Activated T-cell treated with anti-CD3 and anti-CD28 coated beads, Interleukin-2, amount 50 U/mL, for 72 hours (primary cell): ENCODE results near the gene TRIO. TPM values are rescaled to one million over a fixed set of nuclear protein-coding genes. Genes with fewer than 3 reads are reported as not detected.

Experiments used
- ATAC-seq, 2 donors: fragments of 150-1000 bp; cut with Tn5 transposase; replicated peaks in 1 of 2; 2 replicates each; pipeline ENCODE4 v1.10.0; 2021; ENCODE audit warnings: moderate library complexity in 2 of 2, mild to moderate bottlenecking in 1 of 2
- DNase-seq, 2 donors: peaks; one replicate each; pipeline ENCODE4 v3.0.0; 2021 to 2022; ENCODE audit warnings: mixed read lengths in 1 of 2
- H3K27ac Mint-ChIP-seq: one replicate; pipeline ENCODE4 v1.8.0; 2022; ENCODE audit warnings: mild to moderate bottlenecking, moderate library complexity, mixed read lengths
- H3K27me3 Mint-ChIP-seq: one replicate; pipeline ENCODE4 v1.8.0; 2022; ENCODE audit warnings: low read depth, mixed read lengths
- H3K36me3 Mint-ChIP-seq, 2 donors: one replicate each; pipeline ENCODE4 v1.8.0; 2022; ENCODE audit warnings: mixed read lengths in 2 of 2, mild to moderate bottlenecking in 1 of 2; ENCODE audit not compliant: insufficient read depth in 2 of 2
- H3K4me1 Mint-ChIP-seq: one replicate; pipeline ENCODE4 v1.8.0; 2022; ENCODE audit warnings: low read depth, mixed read lengths
- H3K4me3 Mint-ChIP-seq, 2 donors: one replicate each; pipeline ENCODE4 v1.8.0; 2022; ENCODE audit warnings: mild to moderate bottlenecking in 2 of 2, mixed read lengths in 2 of 2, moderate library complexity in 2 of 2
- H3K9me3 Mint-ChIP-seq, 2 donors: one replicate each; pipeline ENCODE4 v1.8.0; 2022; ENCODE audit warnings: mixed read lengths in 2 of 2
- total RNA-seq, 2 donors: library from RNA; stranded (reverse); gene quantifications; one replicate each; pipeline ENCODE4 v1.2.3, GENCODE V29; 2022

TRIO gene
- total RNA-seq, 2 donors from 2014 or later = 13.2 to 14.0 TPM

GRCh38 chr5:14110680-14111079, 32.5 kb upstream of the TRIO start:
- Mint-ChIP-seq H3K9me3 (peaks cover 0 to 3% of the 10 kb centered on the region in 2 donors), H3K27me3 (peaks cover 62% of the 10 kb centered on the region), H3K4me1 (peaks cover 22% of the 10 kb centered on the region), H3K36me3 (no peaks in the 10 kb centered on the region), H3K27ac (no peak overlapping the region), H3K4me3 (no peak overlapping the region)
- ATAC-seq = no peak
- DNase-seq = no peak

- ATAC-seq (no peak), DNase-seq (no peak)
- Mint-ChIP-seq H3K36me3 (no peaks in the 10 kb centered on the region), H3K9me3 (peaks cover 0 to 3% of the 10 kb centered on the region in 2 donors), H3K4me1 (peaks cover 13% of the 10 kb centered on the region), H3K27ac (no peak overlapping the region), H3K4me3 (no peak overlapping the region), H3K27me3 (peaks cover 38% of the 10 kb centered on the region)
Observed at GRCh38 chr5:14112998-14113652, 30.0 kb upstream of the TRIO start.

- ATAC-seq (no peak), DNase-seq (no peak)
- Mint-ChIP-seq H3K9me3 (peaks cover 0 to 2% of the 10 kb centered on the region in 2 donors), H3K27ac (no peak overlapping the region), H3K4me1 (no peaks in the 10 kb centered on the region), H3K36me3 (no peaks in the 10 kb centered on the region), H3K4me3 (no peak overlapping the region), H3K27me3 (peaks cover 23% of the 10 kb centered on the region)
Observed at GRCh38 chr5:14114615-14115251, 28.4 kb upstream of the TRIO start.

GRCh38 chr5:14115323-14115895, 27.7 kb upstream of the TRIO start:
- H3K27ac Mint-ChIP-seq = no peak overlapping the region
- ATAC-seq = no peak
- no peak for DNase-seq

DNA sequence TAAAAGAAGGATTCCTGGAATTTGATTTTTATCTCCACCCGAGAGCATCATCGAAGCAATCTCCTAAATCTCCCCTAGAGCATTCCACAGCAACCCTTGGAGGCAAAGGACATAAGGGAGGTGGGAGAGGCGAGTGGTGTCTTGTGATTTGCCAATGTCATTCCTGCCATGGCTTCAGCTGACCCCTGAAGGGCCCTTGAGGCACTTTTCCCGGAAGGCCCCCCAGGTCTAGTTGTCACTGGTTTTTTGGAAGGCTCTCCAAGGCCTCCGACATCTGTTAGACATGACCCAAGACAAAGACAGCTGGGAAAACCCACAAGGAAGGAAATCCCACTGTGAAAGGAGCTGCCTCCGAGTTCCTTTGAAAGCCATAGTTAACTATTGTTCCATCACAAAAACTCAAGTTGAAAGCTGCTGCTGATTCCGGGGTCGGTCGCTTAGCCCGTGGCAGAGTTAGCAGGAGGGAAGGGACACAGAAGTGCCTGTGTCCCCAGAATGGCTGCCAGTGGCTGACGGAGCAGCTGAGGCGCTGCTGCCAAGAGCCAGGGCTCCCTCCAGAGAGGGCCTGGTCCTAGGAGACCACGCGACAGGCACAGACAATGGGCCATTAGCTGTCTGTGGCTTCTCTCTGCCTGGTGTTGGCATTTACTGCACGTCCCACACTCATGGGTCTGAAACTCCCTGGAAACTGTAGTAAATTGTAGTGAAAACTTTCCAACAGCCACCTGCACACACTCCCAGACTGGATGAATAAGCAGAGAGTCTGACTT, 24.4 kb upstream of the TRIO start:
- Mint-ChIP-seq H3K4me1 (no peaks in the 10 kb centered on the region), H3K4me3 (no peak overlapping the region), H3K27me3 (peaks cover 12% of the 10 kb centered on the region), H3K36me3 (no peaks in the 10 kb centered on the region), H3K27ac (no peak overlapping the region), H3K9me3 (no peaks in the 10 kb centered on the region)
- no peak for DNase-seq
- ATAC-seq = no peak

More at GRCh38 chr5:14115323-14115895, 27.7 kb upstream of the TRIO start:
- peaks cover 22% of the 10 kb centered on the region for H3K27me3 Mint-ChIP-seq
- no peak overlapping the region for H3K4me3 Mint-ChIP-seq
- H3K36me3 Mint-ChIP-seq = no peaks in the 10 kb centered on the region
- H3K4me1 Mint-ChIP-seq = no peaks in the 10 kb centered on the region
- H3K9me3 Mint-ChIP-seq = no peaks in the 10 kb centered on the region

- H3K9me3 Mint-ChIP-seq = no peaks in the 10 kb centered on the region
- H3K4me3 Mint-ChIP-seq = no peak overlapping the region
- no peak for ATAC-seq
- no peak for DNase-seq
- H3K4me1 Mint-ChIP-seq = no peaks in the 10 kb centered on the region
- no peak overlapping the region for H3K27ac Mint-ChIP-seq
- H3K27me3 Mint-ChIP-seq = peaks cover 1% of the 10 kb centered on the region
- no peaks in the 10 kb centered on the region for H3K36me3 Mint-ChIP-seq
Observed at GRCh38 chr5:14120176-14120575, 23.0 kb upstream of the TRIO start.

DNA sequence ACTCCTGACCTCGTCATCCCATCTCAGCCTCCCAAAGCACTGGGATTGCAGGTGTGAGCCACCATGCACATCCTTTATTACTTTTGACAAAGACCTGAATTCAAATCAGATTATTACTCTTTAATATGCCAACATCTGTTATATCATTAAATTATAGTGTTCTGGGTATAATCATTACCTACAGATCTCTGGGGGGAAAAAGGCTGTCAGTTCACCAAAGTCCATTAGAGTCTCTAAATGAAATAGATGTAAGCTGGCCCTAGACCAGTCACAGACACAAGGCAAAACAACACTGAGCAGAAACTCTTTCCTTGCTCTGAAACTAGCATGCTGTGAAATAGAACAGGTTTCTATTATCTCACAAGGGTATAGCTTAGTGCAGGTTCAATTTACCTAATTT, 21.6 kb upstream of the TRIO start:
- Mint-ChIP-seq H3K27me3 (no peaks in the 10 kb centered on the region), H3K36me3 (no peaks in the 10 kb centered on the region), H3K4me1 (no peaks in the 10 kb centered on the region), H3K4me3 (no peak overlapping the region), H3K9me3 (no peaks in the 10 kb centered on the region), H3K27ac (no peak overlapping the region)
- no peak for DNase-seq
- no peak for ATAC-seq

GRCh38 chr5:14122089-14122488, 21.1 kb upstream of the TRIO start:
- no peaks in the 10 kb centered on the region for H3K9me3 Mint-ChIP-seq
- no peak overlapping the region for H3K4me3 Mint-ChIP-seq
- no peaks in the 10 kb centered on the region for H3K36me3 Mint-ChIP-seq
- ATAC-seq = no peak
- H3K4me1 Mint-ChIP-seq = no peaks in the 10 kb centered on the region
- DNase-seq = no peak
- H3K27me3 Mint-ChIP-seq = no peaks in the 10 kb centered on the region
- no peak overlapping the region for H3K27ac Mint-ChIP-seq

- Mint-ChIP-seq H3K4me3 (no peak overlapping the region), H3K27ac (no peak overlapping the region), H3K9me3 (no peaks in the 10 kb centered on the region), H3K27me3 (peaks cover 1% of the 10 kb centered on the region), H3K4me1 (no peaks in the 10 kb centered on the region), H3K36me3 (no peaks in the 10 kb centered on the region)
- ATAC-seq (no peak), DNase-seq (no peak)
Observed at GRCh38 chr5:14123551-14123950, 19.6 kb upstream of the TRIO start.

- Mint-ChIP-seq H3K4me3 (no peak overlapping the region), H3K36me3 (no peaks in the 10 kb centered on the region), H3K4me1 (no peaks in the 10 kb centered on the region), H3K9me3 (no peaks in the 10 kb centered on the region), H3K27me3 (peaks cover 6% of the 10 kb centered on the region), H3K27ac (no peak overlapping the region)
- DNase-seq (no peak), ATAC-seq (no peak)
Observed at GRCh38 chr5:14123974-14124482, 19.1 kb upstream of the TRIO start.

GRCh38 chr5:14125262-14125661, 17.9 kb upstream of the TRIO start:
- no peak overlapping the region for H3K27ac Mint-ChIP-seq
- no peaks in the 10 kb centered on the region for H3K4me1 Mint-ChIP-seq
- peaks cover 7% of the 10 kb centered on the region for H3K27me3 Mint-ChIP-seq
- no peaks in the 10 kb centered on the region for H3K36me3 Mint-ChIP-seq
- H3K4me3 Mint-ChIP-seq = no peak overlapping the region
- H3K9me3 Mint-ChIP-seq = no peaks in the 10 kb centered on the region
- no peak for DNase-seq
- no peak for ATAC-seq

- H3K27me3 Mint-ChIP-seq = peaks cover 14% of the 10 kb centered on the region
- ATAC-seq (no peak), DNase-seq (no peak)
- no peaks in the 10 kb centered on the region for H3K4me1 Mint-ChIP-seq
- H3K9me3 Mint-ChIP-seq = no peaks in the 10 kb centered on the region
- no peaks in the 10 kb centered on the region for H3K36me3 Mint-ChIP-seq
- H3K4me3 Mint-ChIP-seq = no peak overlapping the region
- H3K27ac Mint-ChIP-seq = no peak overlapping the region
Observed at GRCh38 chr5:14127587-14127986, 15.6 kb upstream of the TRIO start.

DNA sequence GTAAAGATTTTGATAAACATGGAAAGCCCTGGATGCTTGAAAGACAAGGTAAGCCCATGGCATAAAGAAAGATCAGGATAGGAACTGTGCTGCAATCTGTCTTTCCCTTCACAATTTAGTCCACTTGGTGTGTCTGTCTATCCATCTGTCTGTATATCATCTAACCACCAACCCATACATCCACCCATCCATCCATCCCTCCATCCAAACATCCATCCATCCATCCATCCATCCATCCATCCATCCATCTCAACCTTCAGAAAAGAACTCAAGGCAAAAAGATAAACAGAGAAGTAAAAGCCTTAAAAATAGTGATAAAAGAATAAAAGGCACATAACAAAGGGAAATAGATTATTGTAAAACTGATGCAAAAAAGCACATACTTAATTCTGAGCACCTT, 15.1 kb upstream of the TRIO start:
- Mint-ChIP-seq H3K9me3 (no peaks in the 10 kb centered on the region), H3K36me3 (no peaks in the 10 kb centered on the region)

More for the DNA sequence above, 15.1 kb upstream of the TRIO start:
- H3K4me1 Mint-ChIP-seq = no peaks in the 10 kb centered on the region
- H3K4me3 Mint-ChIP-seq = no peak overlapping the region
- no peak overlapping the region for H3K27ac Mint-ChIP-seq
- H3K27me3 Mint-ChIP-seq = peaks cover 14% of the 10 kb centered on the region
- DNase-seq (no peak), ATAC-seq (no peak)
